ENCODE data around the gene PCDH15. TPM values are rescaled to one million over a fixed set of nuclear protein-coding genes. Genes with fewer than 3 reads are reported as not detected.

Gene PCDH15
- total RNA-seq, 4 donors from 2014 or later, result 0.32 TPM; not detected in 3

GRCh38 chr10:54469587-54470323, 331.3 kb downstream of the PCDH15 start:
- no peak for TF ChIP-seq CTCF (IDR thresholded peaks at IDR 0.05)
- DNase-seq (ENCODE audit: low spot score) (no peak), ATAC-seq (ENCODE audit: low FRiP score) (no peak)

GRCh38 chr10:54454271-54454670, 346.8 kb downstream of the PCDH15 start:
- no peak for DNase-seq (ENCODE audit: low spot score)
- ATAC-seq (ENCODE audit: low FRiP score), result no peak
- TF ChIP-seq CTCF (IDR thresholded peaks at IDR 0.05), result no peak

GRCh38 chr10:54449056-54449455, 352.0 kb downstream of the PCDH15 start:
- no peak for ATAC-seq (ENCODE audit: low FRiP score)
- no peak for DNase-seq (ENCODE audit: low spot score)
- TF ChIP-seq CTCF (IDR thresholded peaks at IDR 0.05), result no peak

GRCh38 chr10:54444170-54444569, 356.9 kb downstream of the PCDH15 start:
- no peak for TF ChIP-seq CTCF (IDR thresholded peaks at IDR 0.05)
- DNase-seq (ENCODE audit: low spot score) (no peak), ATAC-seq (ENCODE audit: low FRiP score) (no peak)

GRCh38 chr10:54441275-54441674, 359.8 kb downstream of the PCDH15 start:
- no peak for TF ChIP-seq CTCF (IDR thresholded peaks at IDR 0.05)
- no peak for ATAC-seq (ENCODE audit: low FRiP score)
- DNase-seq (ENCODE audit: low spot score), result no peak

- DNase-seq (ENCODE audit: low spot score) (no peak), ATAC-seq (ENCODE audit: low FRiP score) (no peak)
- no peak for TF ChIP-seq CTCF (IDR thresholded peaks at IDR 0.05)
These were observed 366.2 kb downstream of the PCDH15 start for GRCh38 chr10:54434782-54435181.

- ATAC-seq (ENCODE audit: low FRiP score) (no peak), DNase-seq (ENCODE audit: low spot score) (no peak)
- TF ChIP-seq CTCF (IDR thresholded peaks at IDR 0.05), result no peak
These were observed 385.5 kb downstream of the PCDH15 start for GRCh38 chr10:54415483-54415882.

Data from omental fat pad (tissue), 4 donors.